ENCODE data around the gene FAM53B.

The FAM53B gene

DNA sequence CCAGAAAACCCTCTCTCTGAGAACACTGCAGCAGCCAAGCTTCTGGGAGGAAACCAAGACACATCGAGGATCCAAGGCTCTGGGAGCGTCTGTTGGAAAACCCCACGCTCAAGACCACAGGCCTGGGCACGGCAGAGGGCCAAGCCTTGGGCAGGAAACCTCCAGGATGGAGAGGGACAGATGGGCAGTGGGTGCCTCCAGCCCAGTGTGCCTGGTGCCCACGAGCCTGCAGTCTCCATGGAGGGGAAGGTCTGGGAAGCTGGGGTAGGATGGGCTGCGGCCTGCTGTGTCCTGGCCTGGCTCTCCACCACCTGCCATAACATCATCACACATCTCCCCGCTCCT is 96.1 kb downstream of the FAM53B start:
- DNase-seq (ENCODE audit: low spot score) = no peak

DNA sequence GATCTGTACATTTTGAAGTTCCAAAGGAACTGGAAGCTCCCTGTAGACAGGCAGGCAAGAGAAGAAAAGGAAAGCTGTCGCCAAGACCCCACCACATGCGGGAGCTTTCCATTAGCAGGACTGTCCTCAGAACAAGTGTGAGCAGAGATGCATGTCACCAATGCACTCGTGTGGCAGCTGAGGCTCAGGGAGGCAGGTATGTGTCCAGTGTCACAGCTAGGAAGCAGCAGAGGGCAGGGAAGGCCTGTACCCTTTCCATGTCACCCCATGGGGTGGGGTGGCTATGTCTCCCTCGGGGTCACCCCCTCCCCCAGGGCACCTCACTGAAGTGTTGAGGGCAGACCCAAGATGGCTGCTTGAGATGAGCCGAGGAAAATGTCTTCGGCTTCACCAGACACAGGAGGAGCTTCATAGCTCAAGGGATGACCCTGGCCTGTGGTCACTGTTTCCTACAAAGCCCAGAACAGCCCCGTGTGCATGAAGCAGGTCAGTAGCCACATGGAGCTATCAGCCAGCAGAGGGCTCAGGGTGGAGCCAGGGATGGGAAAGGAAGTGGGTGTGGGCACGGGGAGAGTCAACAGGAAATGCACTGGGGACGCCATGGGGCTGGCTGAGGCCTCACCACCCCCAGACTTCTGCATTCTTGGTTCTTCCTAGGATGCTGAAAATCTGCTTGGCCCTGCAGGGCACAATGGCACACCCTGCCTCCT is 96.6 kb downstream of the FAM53B start:
- DNase-seq (ENCODE audit: low spot score) = no peak

DNA sequence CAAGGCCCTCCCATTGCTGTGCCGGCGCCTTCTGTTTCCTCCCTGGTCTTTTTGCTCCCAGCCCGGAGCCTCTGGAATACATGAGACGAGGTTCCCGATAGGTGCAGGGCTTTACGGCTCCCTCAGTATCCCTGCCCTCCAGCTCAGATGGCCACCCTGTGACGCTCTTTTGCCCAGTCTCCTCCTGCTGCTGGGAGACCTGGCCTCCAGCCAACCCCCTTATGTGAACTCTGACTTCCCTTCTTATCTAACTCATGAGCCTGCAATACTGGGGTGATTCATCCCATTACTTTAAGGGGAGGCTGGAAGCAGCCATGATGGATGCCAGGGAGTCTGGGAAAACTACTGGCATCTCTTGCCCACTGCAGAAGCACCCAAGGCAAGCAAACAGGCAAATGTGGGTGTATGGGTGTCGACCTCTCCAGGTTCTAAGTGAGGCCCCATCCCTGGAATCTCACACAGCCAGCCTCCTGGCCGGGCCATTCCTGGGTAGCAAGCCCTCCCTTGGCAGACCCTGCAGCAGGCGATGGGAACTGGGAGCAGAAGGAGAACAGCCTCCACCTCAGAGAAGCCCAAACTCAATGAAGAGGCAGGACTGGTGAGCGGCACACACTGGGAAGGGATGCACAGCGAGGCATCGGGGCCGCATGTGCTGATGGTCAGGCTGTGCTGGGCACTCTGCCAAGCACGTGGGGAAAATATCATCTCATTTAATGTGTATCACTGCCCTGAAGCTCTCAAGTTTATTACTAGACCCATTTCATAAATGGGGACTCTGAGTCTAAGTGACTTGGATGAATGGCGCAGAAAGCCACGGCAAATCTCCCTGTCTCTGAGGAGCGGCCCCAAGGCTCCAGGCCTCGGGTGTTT is 97.5 kb downstream of the FAM53B start:
- no peak for DNase-seq (ENCODE audit: low spot score)

DNA sequence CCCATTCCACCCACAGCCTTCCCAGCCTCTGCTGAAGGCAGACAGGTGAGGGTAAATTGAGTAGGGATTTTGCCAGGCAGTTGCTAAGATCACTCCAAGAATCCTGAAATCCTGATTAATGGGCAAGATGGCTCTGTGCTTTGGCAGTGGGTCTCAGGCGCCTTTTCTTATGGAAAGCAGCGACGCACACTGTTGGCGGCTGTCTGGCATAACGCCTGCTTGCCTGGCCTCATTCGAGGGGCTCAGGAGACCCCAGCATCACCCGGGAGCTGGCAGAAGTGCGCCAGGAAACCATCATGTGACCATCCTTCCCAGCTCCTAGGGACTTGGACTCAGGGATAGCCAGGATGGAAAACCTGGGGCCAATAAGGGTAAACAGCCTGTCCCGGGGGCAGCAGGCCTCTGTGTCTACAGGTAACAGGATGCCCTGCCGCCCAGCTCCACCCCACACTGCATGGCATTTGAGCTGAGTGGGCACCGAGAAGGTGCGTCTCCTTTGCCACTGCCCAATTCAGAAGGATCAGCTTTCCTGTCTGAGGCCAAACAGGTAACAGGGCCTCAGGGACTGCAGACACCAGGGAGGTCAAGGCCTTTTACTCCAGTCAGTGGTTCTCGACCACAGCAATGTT is 98.6 kb downstream of the FAM53B start:
- no peak for DNase-seq (ENCODE audit: low spot score)

DNA sequence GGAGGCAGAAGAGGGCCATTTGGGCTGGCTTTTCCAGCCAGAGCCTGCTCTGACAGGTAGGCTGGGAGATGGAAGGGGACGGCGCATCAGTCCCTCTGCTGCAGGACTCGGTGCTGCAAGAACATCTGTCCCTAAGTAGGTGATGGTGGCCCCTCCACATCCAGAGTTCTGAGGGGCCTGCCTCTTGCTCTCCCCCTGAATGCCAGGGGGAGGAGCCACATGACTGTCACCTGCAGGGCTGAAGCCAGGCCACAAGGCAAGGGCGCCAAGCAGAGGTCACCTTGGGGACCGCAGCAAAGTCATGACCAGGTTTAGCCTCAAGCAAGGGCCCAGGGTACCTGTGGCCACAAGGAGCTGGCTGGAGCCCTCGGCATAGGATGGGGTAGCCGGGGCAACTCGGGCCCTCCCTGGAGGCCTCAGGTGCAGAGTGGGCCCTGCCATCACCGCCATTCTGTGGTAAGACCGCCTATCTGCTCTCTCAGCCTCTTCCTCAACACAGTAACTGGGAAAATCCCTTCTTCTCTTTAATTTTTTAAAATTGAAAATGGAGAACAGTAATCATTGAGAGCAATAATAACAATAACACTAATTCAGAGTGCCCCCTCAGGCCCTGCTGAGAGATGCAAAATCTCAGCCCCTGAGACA is 99.3 kb downstream of the FAM53B start:
- DNase-seq (ENCODE audit: low spot score) = no peak

DNA sequence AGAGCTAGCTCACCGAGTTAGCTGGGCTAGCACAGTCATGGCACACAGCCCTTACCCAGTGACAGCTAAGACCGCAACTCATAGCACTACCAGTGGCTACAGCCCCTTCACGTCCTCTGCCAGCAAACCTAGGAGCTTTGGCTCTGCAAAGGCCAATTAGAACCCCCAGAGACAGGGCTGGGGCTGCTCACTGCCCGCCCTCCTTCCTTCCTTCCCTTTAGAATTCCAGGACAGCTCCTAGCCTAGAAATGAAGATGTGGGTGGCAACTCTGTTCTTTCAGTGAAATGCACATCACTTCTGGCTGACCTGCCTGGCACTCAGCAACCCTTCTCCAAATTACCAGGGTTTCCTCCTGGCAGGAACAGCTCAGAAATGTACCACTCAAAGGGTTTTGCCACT is 99.9 kb downstream of the FAM53B start:
- DNase-seq (ENCODE audit: low spot score) = no peak

DNA sequence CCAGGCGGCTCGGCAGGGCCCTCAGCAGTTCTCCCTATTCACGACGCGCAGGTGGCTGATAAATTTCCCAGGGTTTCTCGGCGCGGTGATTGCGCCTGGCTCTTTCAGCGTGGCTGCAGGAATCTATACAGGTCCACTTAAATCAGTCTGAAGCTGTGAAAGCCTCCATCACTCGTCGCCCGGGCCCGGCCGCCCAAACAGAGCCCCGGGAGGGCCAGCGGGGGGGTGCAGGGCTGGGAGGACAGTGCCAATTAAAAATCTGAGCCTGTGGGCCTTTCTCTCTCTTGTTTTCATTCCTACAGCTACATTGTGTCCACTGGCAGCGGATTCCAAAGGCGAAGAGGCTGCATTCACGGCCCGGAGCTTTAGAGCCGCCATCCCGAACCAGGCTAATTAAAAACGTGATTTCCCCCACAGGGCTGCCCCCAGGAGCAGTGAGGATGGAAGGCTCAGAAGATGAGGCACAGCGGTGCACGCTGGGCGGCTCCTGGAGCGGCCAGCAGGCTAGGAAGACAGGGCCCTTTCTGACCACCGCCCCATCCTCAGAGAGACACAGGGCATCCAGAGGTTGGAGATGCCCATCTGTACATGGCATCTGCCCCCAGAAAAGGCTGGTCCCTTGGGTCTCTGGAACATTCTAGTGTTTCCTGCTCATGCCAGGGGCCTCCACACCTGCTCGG is 100.7 kb downstream of the FAM53B start:
- DNase-seq (ENCODE audit: low spot score) = no peak

DNA sequence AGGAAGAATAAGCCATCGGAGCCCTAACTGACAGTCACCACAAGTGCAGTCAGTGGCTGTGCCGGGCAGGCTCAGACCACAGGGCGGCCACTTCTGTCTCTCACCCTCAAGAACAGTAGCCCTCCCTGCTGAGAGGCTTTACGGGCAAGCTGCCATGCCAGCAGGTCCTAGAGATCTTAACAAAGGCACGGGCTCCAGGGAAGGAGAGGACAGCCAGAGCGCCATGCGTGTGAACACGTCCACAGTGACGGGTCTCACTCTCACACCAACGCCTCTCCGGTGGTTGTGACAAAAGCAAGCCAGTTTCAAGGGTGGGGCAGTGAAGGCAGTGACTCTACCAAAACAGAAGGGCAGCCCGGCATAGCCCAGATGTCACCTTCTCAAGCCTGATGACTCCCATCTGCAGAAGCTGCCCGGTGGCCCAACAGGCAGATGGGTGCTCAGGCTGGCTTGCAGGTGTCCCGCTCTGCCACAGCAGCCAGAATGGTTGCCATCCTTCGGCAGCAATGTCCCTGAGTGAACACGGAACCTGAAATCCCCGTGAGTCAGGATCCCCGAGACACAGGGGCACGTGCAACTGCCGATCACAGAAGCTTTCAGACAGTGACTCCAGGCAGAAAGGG is 102.0 kb downstream of the FAM53B start:
- DNase-seq (ENCODE audit: low spot score) = no peak

DNA sequence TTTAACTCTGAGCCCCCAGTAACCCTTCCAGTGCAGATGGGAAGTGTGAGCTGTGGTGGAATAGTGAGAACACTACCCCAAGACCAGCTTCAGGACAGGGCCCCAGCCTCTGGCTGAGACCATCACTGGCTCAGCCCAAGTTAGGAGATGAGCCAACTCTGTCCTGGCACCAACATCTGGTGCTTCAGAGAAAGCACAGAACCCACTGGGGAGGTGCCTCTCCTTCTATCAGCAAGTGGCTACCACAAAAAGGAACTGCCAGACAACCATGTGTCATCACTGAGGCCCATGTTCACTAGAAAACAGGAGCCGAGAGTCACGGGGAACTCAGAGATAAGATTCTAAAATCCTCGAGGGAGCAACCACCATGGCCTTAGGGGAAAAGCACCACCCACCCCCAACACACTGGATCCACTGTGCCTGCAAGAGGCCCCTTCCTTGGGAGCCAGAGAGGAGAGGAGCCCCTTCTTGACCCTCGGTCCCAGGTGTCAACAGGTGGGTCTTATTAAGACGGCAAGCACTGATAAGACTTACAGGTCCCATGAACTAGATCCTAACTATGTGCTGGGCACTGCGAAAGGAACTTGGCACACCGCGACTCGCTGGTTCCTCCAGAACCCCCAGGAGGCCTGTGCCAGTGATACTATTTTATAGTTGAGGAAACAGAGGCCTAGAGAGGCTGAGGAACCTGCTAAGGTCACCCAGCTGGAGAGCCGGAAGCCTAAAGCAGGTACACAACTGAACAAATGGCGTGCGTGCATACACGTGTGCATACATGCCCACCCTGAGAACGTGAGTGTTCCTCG is 102.7 kb downstream of the FAM53B start:
- no peak for DNase-seq (ENCODE audit: low spot score)

DNA sequence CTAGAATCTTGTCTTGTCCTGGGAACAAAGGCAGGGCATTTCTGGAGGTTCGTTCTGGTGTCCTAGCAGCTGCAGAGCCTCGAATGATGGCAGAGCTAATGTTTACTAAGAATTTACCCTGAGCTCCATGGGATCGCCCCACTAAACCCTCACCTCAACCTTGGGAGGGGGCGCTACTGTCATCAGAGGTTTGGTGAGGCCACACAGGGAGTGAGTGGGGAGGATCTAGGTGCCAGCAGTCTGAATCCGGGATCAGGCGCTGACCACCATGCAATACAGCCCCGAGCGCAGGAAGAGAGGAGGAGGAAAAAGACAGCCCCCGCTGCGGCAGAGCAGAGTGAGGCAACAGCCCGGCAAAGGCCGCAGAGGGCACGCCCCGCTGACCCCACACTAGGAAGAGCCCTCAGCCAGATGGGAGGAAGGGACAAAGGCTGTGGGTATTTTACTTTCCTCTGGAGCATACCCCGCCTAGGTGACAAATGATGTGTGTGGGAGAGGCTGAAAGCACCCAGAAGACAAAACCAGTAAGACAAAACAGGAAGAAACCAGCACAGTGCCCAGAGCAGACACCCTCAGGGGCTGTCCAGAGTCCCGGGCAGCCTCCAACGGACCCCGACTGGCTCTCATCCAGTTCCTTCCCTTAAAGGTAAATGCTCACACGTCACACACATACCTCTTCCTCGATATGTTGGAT is 103.5 kb downstream of the FAM53B start:
- DNase-seq (ENCODE audit: low spot score) = no peak

DNA sequence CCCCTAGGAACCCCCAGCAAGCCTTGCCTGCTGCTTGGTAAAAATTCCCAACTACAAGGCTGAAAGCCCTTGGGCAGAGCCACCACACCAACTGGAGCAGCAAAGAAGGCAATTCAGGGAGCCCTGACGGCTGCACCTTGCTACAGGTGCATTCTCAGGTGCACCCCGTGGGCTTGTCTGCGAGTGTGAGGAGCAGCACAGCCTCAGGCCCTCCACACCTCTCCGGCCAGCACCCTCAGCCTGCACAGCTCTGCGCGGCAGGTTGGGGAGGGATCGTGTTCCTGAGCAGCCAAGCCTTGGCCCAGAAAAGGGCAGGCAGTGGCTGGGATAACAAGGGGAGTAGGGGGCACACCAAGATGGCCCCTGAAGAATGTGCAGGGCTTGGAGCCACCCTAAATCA is 104.1 kb downstream of the FAM53B start:
- DNase-seq (ENCODE audit: low spot score) = no peak

DNA sequence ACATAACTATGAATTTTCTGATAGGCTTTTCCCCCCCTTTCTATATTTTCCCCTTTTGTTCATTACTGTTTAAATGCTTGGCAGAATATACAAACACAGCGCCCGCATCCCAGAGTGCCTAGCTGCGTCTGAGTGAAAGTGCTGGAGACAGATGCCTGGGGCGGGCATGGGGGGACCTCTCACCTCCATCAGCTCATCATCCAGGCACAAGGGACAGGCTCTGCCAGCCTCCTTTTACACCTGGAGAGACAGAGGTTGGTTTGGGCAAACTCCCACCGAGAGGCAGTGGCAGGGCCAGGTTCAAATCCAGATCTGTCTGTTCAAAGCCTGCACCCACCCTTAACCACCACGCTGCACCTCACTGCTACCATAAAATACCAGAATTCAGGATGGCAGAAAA is 104.5 kb downstream of the FAM53B start:
- no peak for DNase-seq (ENCODE audit: low spot score)

DNA sequence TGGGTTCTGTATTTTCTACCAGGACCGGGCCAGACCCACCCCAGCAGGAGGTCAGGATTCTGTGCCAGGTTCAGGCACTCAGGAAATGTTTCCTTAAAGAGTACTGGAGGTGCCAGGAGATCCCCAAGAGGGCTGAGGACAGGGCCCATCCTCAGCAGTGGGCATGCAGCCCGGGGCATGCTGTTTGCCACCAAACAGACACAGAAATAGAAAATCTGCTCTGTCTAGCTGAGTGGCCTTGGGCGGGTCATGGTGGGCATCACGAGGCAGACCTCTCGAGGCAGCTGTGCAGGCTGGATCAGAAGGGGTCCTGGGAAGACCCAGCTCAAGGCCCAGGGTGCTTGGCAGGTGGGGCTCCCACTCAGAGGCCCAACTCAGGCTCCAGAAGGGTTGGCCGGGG is 105.0 kb downstream of the FAM53B start:
- no peak for DNase-seq (ENCODE audit: low spot score)

DNA sequence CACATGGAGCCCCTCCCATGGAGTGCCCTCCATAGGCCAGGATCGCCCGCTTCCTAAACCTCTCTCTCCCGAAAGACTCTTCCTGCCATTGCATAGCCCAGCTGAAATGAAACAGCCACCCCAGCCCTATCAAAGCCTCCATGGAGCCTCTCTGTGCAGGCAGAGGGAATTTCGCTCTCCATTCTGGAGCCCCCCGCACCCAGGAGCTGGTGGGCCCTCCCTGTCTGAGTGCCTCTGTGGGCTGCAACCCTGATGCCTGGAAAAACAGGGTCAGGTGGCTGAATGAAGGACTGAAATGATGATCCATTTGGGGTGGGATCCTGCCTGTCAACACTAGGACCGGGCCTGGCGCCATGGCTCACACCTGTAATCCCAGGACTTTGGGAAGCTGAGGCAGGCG is 106.4 kb downstream of the FAM53B start:
- DNase-seq (ENCODE audit: low spot score) = no peak

DNA sequence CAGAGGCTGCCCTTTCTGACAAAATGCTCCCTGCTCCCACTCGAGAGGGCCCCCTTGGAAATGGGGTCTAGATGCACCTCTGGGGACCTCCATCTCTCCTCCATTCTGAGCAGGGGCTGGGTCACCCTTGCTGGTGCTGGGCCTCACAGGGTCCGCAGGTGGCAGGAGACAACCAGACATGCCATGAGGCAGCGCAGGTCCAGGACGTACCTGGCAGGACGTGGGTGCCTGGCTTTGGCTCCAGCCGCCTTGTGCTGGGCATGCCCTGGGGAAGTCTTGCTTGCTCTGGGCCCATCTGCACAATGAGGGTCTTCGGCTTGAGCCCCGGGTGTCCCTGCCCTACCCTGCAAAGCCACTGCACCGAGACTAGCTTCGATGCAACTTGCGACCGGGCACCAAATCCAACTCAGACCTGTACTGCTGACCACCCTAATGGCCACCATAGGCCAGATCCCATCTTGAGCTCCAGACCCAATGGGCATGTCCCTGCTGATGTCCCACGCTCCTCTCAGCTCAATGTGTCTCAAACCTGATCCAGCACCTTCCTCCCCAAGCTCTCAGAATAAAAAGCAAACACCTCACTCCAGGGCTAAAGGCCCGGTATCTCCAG is 107.0 kb downstream of the FAM53B start:
- DNase-seq (ENCODE audit: low spot score) = no peak

DNA sequence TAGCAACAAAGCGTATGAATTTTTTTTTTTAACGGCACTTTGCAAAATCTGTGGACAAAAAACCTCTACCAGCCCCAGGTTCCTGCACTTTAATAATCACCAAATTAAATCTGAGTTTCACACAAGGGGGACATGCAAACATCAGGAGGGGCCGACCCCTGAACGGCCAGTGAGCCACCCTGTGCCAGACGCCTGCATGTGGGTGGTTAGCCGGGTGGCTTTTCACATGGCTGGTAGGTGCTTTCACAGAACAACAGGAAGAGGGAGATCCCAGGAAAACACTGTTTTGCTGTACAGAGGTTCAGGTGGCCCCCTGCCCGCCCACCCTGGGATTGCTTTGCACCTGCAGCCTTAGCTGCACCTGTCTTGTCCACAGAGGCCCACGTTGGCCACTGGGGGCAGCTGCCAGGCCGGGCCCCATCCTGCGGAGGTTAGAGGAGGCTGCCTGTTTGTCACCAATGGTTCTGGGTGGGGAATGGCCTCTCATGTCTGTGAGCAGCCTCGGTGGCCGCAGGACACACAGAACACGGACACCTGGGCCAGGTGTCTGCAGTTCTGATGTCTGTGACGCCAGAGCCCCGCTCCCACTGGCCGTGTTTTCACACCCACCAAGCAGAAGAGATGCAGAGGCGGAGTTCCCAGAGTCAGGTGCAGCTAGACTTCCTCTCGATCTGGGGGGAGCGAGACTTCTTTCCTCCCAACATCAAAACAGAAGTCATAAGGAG is 107.7 kb downstream of the FAM53B start:
- no peak for DNase-seq (ENCODE audit: low spot score)

DNA sequence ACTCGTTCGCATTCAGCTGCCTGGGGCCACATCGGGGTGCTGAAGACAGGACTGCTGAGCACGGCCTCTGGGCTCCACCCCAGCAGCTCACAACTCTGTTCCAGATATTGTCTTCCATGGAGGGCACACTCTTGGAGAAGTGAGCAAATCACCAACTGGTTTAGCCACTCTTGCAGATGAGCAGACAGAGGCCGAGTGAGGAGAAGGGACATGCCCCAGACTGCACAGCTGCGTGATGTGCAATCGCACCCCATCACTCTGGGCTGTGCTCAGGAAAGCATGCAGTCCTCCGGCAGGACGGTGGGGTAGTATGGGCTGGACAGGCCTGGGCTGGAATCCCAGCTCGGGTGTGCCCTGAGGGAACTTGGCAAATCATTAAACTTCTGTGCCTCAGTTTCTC is 111.6 kb downstream of the FAM53B start:
- no peak for DNase-seq (ENCODE audit: low spot score)

DNA sequence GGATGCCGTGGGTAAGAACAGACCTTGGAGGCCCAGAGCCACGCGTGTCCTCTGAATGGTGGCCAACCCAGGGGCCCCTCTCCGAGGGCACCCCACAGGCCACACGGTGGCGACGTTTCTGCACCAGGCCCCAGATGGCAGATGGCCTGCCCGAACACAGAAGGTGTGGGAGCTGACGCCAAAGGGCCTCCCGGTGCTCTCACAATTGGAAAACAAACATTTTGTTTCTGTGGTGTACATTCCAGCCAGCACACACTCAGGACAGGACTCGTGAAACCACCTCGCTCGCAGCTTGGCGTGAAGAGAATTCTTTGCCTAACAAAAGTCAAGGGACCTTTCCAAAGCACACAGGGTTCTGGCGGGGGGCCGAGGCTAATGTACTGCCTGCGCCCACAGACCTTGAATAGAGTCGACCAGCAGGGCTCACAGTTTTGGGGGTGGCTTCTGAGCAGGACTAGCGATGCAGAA is 112.1 kb downstream of the FAM53B start:
- DNase-seq (ENCODE audit: low spot score) = no peak

DNA sequence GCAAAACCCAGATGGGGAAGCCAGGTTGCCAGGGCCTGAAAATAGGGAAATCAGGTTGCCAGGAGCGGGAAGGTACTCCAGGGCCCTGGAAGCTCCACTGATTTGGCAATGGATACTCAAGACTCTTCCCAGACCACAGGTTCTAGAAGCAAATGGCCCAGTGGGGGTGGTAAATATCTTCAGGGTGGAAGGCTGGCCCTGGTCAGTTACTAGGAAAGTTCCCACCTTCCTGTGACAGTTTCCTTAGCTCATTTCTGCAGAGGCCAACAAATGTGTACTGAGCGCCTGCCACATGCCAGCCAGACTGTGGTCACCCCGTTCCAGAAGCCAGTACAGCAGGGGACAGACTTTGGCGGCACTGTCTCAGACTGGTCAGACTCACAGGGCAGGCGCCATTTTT is 113.6 kb downstream of the FAM53B start:
- DNase-seq (ENCODE audit: low spot score) = no peak

Data from SK-N-DZ (cell line).